Effector CD8-positive, alpha-beta T cell (primary cell): ENCODE data around the gene RASD1.

Experiments
- DNase-seq: peaks from one replicate; lab custom pipeline; 2025; lab: John Stamatoyannopoulos, UW
- total RNA-seq, 4 experiments: gene quantifications; one replicate each; lab custom pipeline; 2026; lab: John Stamatoyannopoulos, UW

RASD1 gene, protein sequence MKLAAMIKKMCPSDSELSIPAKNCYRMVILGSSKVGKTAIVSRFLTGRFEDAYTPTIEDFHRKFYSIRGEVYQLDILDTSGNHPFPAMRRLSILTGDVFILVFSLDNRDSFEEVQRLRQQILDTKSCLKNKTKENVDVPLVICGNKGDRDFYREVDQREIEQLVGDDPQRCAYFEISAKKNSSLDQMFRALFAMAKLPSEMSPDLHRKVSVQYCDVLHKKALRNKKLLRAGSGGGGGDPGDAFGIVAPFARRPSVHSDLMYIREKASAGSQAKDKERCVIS
- total RNA-seq, result 1.3 to 4.6 (median 3.1) reads per million in 4 experiments

GRCh38 chr17:17496189-17497064 lies at the start of gene RASD1:
RASD1 (minus strand) TSS chr17:17496395; CDS start chr17:17496181, 214 bp downstream.
- DNase-seq, result peak; percentile 68

DNA sequence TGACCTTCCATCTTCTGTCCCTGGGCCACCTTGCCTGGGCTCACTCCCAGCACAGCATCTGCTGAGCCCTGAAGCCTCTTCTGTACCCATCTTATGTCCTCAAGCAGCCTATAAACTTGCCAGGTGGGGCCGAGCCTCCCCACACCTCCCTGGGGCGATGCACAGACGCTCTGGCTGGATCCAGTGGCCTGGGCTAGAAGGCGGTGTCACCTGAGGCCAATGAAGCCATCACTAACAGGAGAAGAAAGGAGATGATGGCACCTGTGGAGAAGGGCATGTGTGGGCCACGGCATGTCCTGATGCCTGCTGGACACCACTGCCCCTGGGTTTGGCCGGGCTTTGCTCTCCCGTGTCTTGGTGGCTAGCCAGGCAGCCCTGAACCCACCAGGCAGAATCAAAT lies 49.8 kb upstream of the RASD1 start:
- no peak for DNase-seq

DNA sequence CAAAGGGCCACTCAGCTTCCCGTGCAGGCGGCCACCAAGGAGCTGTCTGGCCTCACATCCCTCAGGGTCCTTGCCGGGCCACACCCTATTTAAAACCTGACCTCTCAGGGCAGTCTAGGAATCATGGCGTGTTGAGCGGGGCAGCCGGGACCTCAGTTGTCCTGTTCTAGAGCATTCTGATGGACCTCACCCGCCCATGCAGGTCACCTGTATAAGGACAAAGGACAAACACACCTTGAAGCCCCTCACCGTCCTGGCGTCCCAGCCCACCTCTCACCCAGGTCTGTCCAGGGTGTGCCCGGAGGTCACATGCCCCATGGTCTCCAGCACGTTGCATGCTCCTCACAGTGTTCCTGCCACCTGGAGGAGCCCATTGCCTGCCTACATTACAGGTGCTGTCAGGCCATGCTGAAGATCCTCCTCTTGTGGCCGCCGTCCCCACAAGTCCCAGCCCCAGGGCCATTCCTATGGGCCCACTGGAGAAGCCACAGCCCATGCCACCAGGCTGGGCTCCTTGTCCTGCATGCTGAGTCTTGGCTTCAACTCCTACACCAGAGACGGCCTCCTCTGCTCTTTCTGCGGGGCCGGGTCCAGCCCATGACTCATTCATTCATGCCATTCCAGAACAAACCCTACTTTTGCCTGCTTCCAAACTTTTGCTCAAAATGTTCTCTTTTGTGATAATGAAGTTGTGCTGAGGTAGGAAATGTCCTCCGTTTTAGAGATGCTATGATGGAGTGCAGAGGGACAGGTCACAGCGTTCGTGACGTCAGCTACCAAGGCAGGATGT lies 49.0 kb upstream of the RASD1 start:
- DNase-seq, result no peak

- DNase-seq, result no peak
Measured at GRCh38 chr17:17542906-17543635, 46.9 kb upstream of the RASD1 start.

- DNase-seq, result no peak
Measured at GRCh38 chr17:17541640-17542001, 45.4 kb upstream of the RASD1 start.

- no peak for DNase-seq
Measured at GRCh38 chr17:17540935-17541639, 44.9 kb upstream of the RASD1 start.

- DNase-seq, result no peak
Measured at GRCh38 chr17:17540278-17540906, 44.2 kb upstream of the RASD1 start.

DNA sequence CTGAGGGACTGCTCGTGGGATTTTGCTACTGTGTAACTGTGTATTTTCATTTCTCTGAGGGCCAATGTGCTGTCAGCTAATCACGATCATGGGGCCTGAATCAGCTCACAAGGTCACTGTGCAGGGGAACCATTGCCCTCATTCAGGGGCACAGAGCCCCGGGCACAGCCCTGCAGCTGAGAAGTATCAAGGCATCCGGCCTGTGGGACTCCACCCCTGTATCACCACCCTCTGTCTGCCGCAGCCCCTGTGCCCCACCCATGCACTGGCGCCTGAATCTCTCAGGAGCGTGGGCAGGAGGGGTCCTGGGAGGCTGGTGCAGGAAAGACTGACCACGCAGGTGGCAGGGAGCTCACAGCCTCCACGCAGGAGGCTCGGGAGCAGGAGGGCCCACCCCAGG lies 43.4 kb upstream of the RASD1 start:
- no peak for DNase-seq

GRCh38 chr17:17538417-17539391 lies 42.5 kb upstream of the RASD1 start:
- no peak for DNase-seq

DNA sequence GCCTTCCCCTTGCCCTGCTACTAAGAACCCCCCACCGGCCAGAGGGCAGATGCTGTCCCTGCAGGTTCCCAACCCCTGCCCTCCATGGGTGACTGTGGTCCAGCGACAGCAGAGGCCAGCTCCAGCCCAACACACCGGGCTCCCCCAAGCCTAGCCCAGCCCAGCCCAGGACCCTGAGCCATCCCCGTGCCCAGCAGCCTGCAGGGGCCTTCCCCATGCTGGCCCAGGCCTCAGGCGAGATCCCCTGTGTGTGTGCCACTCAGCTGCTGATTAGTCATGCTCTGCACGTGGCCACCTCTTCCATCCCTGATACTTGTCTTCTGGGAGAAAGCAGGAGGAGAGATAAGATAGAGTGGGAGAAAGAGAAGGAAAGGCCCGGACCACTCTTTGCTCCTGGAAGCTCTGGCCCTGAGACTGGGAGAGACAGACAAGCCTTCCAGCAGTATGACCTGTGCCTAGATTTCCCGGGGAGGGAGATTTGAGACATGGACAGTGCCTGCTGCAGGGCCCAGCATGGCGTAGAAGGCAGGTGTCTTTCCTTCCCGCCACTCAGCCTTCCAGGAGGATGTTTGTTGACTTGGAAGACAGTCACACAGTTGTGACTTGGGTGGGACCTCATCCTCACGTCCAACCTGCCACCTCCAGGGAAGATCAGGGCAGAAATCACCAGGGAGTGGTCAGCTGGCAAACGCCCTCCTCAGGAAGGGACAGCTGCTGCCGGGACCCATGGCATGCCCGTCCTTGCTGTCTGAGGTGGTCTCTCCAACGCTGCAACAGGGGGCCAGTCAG lies 41.3 kb upstream of the RASD1 start:
- no peak for DNase-seq

DNA sequence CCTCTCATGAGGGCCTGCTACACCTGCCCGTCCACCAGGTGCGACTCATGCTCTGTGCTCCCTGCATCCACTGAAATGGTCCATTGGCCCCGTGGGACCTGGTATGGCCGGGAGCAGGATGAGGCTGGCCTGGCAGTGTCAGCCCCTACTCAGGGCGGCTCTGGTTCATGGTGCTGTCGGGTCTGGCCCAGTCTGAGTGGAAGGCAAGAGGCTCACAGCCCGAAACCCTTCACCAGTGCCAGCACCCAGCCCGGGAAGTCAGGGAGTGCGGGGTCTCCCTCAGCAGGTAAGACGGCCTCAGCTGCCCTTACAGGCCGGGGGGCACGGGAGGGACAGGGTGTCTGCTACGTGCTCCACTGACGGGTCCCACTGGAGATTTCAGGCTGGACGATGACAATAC lies 40.5 kb upstream of the RASD1 start:
- DNase-seq, result no peak

GRCh38 chr17:17535957-17536356 lies 39.8 kb upstream of the RASD1 start:
- DNase-seq, result no peak

GRCh38 chr17:17533901-17534441 lies 37.8 kb upstream of the RASD1 start:
- no peak for DNase-seq

- no peak for DNase-seq
Measured at GRCh38 chr17:17532991-17533390, 36.8 kb upstream of the RASD1 start.

DNA sequence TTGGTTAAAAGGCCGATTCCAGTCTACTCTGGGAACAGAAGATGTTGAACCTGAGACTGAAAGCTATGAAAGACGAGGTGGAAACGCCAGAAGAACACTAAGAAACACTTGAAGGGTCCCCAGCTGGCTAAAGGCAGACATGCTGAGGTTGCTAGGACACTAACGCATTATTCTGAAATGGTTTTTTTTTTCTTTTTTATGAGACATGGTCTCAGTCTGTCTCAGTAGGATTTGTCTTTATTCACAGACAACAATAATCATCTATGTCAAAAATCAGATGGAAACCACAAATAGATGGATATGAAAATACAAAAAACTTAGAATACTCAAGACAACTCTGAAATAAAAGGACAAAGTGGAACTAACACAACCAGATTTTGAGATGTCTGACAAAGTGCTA lies 35.0 kb upstream of the RASD1 start:
- no peak for DNase-seq

- DNase-seq, result no peak
Measured at GRCh38 chr17:17528696-17529652, 32.8 kb upstream of the RASD1 start.

GRCh38 chr17:17527956-17528500 lies 31.8 kb upstream of the RASD1 start:
- DNase-seq, result no peak
